HL-60/S4 (cell line): ENCODE measurements around the gene ABL2.
"Not testable (repeated sequence)": the region's sequence is repeated elsewhere in the genome, so short reads cannot be mapped to it uniquely, and the experiment has no call there.

Experiments
- in situ Hi-C: fragments of 300-500 bp; cut with MboI; formaldehyde crosslinking; loops from 2 replicates; pipeline ENCODE4 v1.14.3; 2022; ENCODE audit warnings: low sequenced_read_pairs

Gene ABL2

GRCh38 chr1:179217943-179218507 lies 11.5 kb downstream of the ABL2 start:
- in situ Hi-C loops = no loop called here

GRCh38 chr1:179213317-179213716 lies 16.2 kb downstream of the ABL2 start:
- in situ Hi-C loops = not testable (repeated sequence)

- in situ Hi-C loops = no loop called here
Observed at GRCh38 chr1:179208681-179209477, 20.6 kb downstream of the ABL2 start.

GRCh38 chr1:179206812-179207211 lies 22.7 kb downstream of the ABL2 start:
- in situ Hi-C loops = no loop called here

- in situ Hi-C loops = no loop called here
Observed at GRCh38 chr1:179205284-179205683, 24.2 kb downstream of the ABL2 start.

- in situ Hi-C loops = no loop called here
Observed at GRCh38 chr1:179202161-179202560, 27.3 kb downstream of the ABL2 start.

GRCh38 chr1:179200586-179200985 lies 28.9 kb downstream of the ABL2 start:
- in situ Hi-C loops = no loop called here

- in situ Hi-C loops = no loop called here
Observed at GRCh38 chr1:179197690-179198297, 31.7 kb downstream of the ABL2 start.

- in situ Hi-C loops = not testable (repeated sequence)
Observed at GRCh38 chr1:179195857-179196256, 33.6 kb downstream of the ABL2 start.

- in situ Hi-C loops = no loop called here
Observed at GRCh38 chr1:179195376-179195775, 34.1 kb downstream of the ABL2 start.

GRCh38 chr1:179194068-179194537 lies 35.4 kb downstream of the ABL2 start:
- in situ Hi-C loops = no loop called here

- in situ Hi-C loops = no loop called here
Observed at GRCh38 chr1:179190861-179191260, 38.6 kb downstream of the ABL2 start.

GRCh38 chr1:179187735-179188471 lies 41.6 kb downstream of the ABL2 start:
- in situ Hi-C loops = no loop called here

GRCh38 chr1:179187043-179187442 lies 42.4 kb downstream of the ABL2 start:
- in situ Hi-C loops = no loop called here

GRCh38 chr1:179184403-179184802 lies 45.1 kb downstream of the ABL2 start:
- in situ Hi-C loops = no loop called here

GRCh38 chr1:179183857-179184256 lies 45.6 kb downstream of the ABL2 start:
- in situ Hi-C loops = no loop called here

GRCh38 chr1:179178950-179179349 lies 50.5 kb downstream of the ABL2 start:
- in situ Hi-C loops = no loop called here

- in situ Hi-C loops = no loop called here
Observed at GRCh38 chr1:179178183-179178582, 51.3 kb downstream of the ABL2 start.

- in situ Hi-C loops = no loop called here
Observed at GRCh38 chr1:179177615-179178014, 51.9 kb downstream of the ABL2 start.

- in situ Hi-C loops = no loop called here
Observed at GRCh38 chr1:179177182-179177581, 52.3 kb downstream of the ABL2 start.
